ENCODE data around the gene MEDAG. TPM values are rescaled to one million over a fixed set of nuclear protein-coding genes. Genes with fewer than 3 reads are reported as not detected.

MEDAG gene
- polyA plus RNA-seq, 1 of the 3 experiments (the other 2 are of a cell fraction) = not detected

GRCh38 chr13:30863796-30864195, 42.3 kb upstream of the MEDAG start:
- DNase-seq = no peak
- Histone ChIP-seq H3K27ac (ENCODE audit: low read depth in 2 of 2, low read length in 1 of 2) (peak overlapping the region; percentile 97 to 99), H2AFZ (ENCODE audit: low read depth) (peak overlapping the region; percentile 69), H3K36me3 (replicated peaks in 1 of 2; ENCODE audit: control insufficient read depth in 1 of 2, insufficient read depth in 2 of 2, low read length in 1 of 2) (no peaks in the 10 kb centered on the region), H3K27me3 (ENCODE audit: insufficient read depth) (no peaks in the 10 kb centered on the region), H3K79me2 (ENCODE audit: insufficient read depth) (no peaks in the 10 kb centered on the region), H3K9me2 (no peaks in the 10 kb centered on the region), H4K20me1 (ENCODE audit: insufficient read depth) (no peaks in the 10 kb centered on the region), H3K9ac (peak overlapping the region; percentile 72), H3K4me3 (ENCODE audit: low read depth in 2 of 2, low read length in 1 of 2) (no peak overlapping the region), H3K4me2 (peak overlapping the region; percentile 61; the same call in 1 of the 2 replicates), H3F3A (replicated peaks; ENCODE audit: insufficient read depth) (peaks cover 35% of the 10 kb centered on the region), H3K4me1 (ENCODE audit: control insufficient read depth in 1 of 2, insufficient read depth in 2 of 2, low read depth in 1 of 2, low read length in 1 of 2) (peaks cover 34 to 41% of the 10 kb centered on the region in 2 experiments), H3K9me3 (no peaks in the 10 kb centered on the region)
- CTCF ChIA-PET = interaction anchor here (1.4 to 2.2 kb wide), 2 partner anchors 7 to 10 kb away, joined by 4 to 10 read pairs; no protein-coding TSS in a partner anchor
- 97% methylated on average over 7 of the region's 7 CpGs for WGBS (ENCODE audit: low lambda C conversion rate)
- TF ChIP-seq YY1 (IDR thresholded peaks at IDR 0.05; ENCODE audit: low read depth) (no peak), FOXM1 (IDR thresholded peaks at IDR 0.05; ENCODE audit: low read depth) (no peak), FOXJ3 (CRISPR knock-in tag; IDR thresholded peaks at IDR 0.05) (no peak), ZBTB33 (IDR thresholded peaks at IDR 0.05; ENCODE audit: borderline replicate concordance, low read depth) (no peak), SIN3A (IDR thresholded peaks at IDR 0.05; ENCODE audit: borderline replicate concordance, low read depth, low read length) (no peak), GATA2 (CRISPR knock-in tag; IDR thresholded peaks at IDR 0.05) (no peak), REST (IDR thresholded peaks at IDR 0.05; ENCODE audit: low read depth, low read length) (no peak), GABPA (IDR thresholded peaks at IDR 0.05; ENCODE audit: low read depth) (no peak), TAF1 (IDR thresholded peaks at IDR 0.05; ENCODE audit: borderline replicate concordance, low read depth, low read length) (no peak), MAX (IDR thresholded peaks at IDR 0.05; ENCODE audit: low read depth) (no peak)
- POLR2A ChIA-PET = no interaction called here
